HL-60 (cell line): Measurements from ENCODE around the gene C16orf46.

Experiments used
- DNase-seq, 2 experiments: peaks; one replicate each; pipeline ENCODE4 v3.0.0-alpha.2; 2010 to 2020; ENCODE audit warnings: low read depth in 1 of 2, low spot score in 1 of 2
- H3K27ac ChIP-seq: fragments of 250-450 bp; sonication (Bioruptor Pico); replicated peaks from 2 replicates; pipeline ENCODE4 v1.5.1; 2020; ENCODE audit warnings: mild to moderate bottlenecking, moderate library complexity
- H3K27me3 ChIP-seq: fragments of 250-450 bp; sonication (Bioruptor Pico); 2 replicates; pipeline ENCODE4 v1.5.1; 2021; ENCODE audit warnings: mild to moderate bottlenecking, moderate library complexity; ENCODE audit not compliant: insufficient read depth, poor library complexity, severe bottlenecking
- H3K4me3 ChIP-seq: replicated peaks from 2 replicates; pipeline ENCODE4 v1.5.1; 2011; ENCODE audit warnings: mild to moderate bottlenecking, control low read depth, low read length; ENCODE audit not compliant: insufficient read depth
- CTCF ChIP-seq: IDR thresholded peaks from one replicate; pipeline ENCODE4 v1.5.1; 2011; ENCODE audit warnings: low read length, control low read depth, inconsistent platforms; ENCODE audit not compliant: insufficient read depth
- GABPA ChIP-seq: IDR thresholded peaks from 2 replicates; pipeline ENCODE4 v1.6.1; 2012; ENCODE audit warnings: low read depth
- POLR2AphosphoS5 ChIP-seq: IDR thresholded peaks from 2 replicates; pipeline ENCODE4 v1.6.1; 2012; ENCODE audit warnings: low read depth
- REST ChIP-seq: IDR thresholded peaks from 2 replicates; pipeline ENCODE4 v1.6.1; 2012; ENCODE audit warnings: low read depth; ENCODE audit not compliant: insufficient replicate concordance
- SPI1 ChIP-seq: IDR thresholded peaks from 2 replicates; pipeline ENCODE4 v1.6.1; 2012; ENCODE audit warnings: low read depth, mild to moderate bottlenecking, borderline replicate concordance

The C16orf46 gene

GRCh38 chr16:81029930-81030604 is 47.0 kb downstream of the C16orf46 start:
- no peak overlapping the region for H3K27ac ChIP-seq
- no peak overlapping the region for H3K4me3 ChIP-seq
- DNase-seq, result no peak
- no peaks in the 10 kb centered on the region for H3K27me3 ChIP-seq
- no peak for TF ChIP-seq POLR2AphosphoS5
- no peak for TF ChIP-seq GABPA
- TF ChIP-seq SPI1, result no peak
- TF ChIP-seq REST, result no peak
- TF ChIP-seq CTCF, result no peak

- DNase-seq, result no peak
- no peak for TF ChIP-seq CTCF
- no peak for TF ChIP-seq REST
- TF ChIP-seq SPI1, result no peak
- no peak for TF ChIP-seq POLR2AphosphoS5
- TF ChIP-seq GABPA, result no peak
- H3K27ac ChIP-seq, result no peak overlapping the region
- H3K4me3 ChIP-seq, result no peak overlapping the region
- H3K27me3 ChIP-seq, result no peaks in the 10 kb centered on the region
Observed at GRCh38 chr16:81026429-81026828, 50.6 kb downstream of the C16orf46 start.

GRCh38 chr16:81018496-81018895 is 58.5 kb downstream of the C16orf46 start:
- Histone ChIP-seq H3K27ac (no peak overlapping the region), H3K4me3 (no peak overlapping the region), H3K27me3 (no peaks in the 10 kb centered on the region)
- no peak for DNase-seq
- TF ChIP-seq POLR2AphosphoS5 (no peak), CTCF (no peak), REST (no peak), SPI1 (no peak), GABPA (no peak)
